Type B pancreatic cell (in vitro differentiated cells): ENCODE data around the gene MAP3K8. TPM values are rescaled to one million over a fixed set of nuclear protein-coding genes. Genes with fewer than 3 reads are reported as not detected.

ENCODE experiments used
- DNase-seq: peaks from one replicate; pipeline ENCODE4 v3.0.0; 2021; ENCODE audit warnings: mixed read lengths; ENCODE audit not compliant: unreplicated experiment; ENCODE audit errors: extremely low spot score
- H3K27ac Mint-ChIP-seq: 2 replicates; pipeline ENCODE4 v1.8.0; 2021; ENCODE audit warnings: mild to moderate bottlenecking, mixed read lengths
- H3K27me3 Mint-ChIP-seq: 2 replicates; pipeline ENCODE4 v1.8.0; 2021; ENCODE audit warnings: mixed read lengths
- H3K36me3 Mint-ChIP-seq: 2 replicates; pipeline ENCODE4 v1.8.0; 2021; ENCODE audit warnings: mixed read lengths
- H3K4me1 Mint-ChIP-seq: one replicate; pipeline ENCODE4 v1.8.0; 2021; ENCODE audit warnings: mixed read lengths; ENCODE audit not compliant: unreplicated experiment
- H3K4me3 Mint-ChIP-seq: 2 replicates; pipeline ENCODE4 v1.8.0; 2021; ENCODE audit warnings: mild to moderate bottlenecking, mixed read lengths
- H3K9me3 Mint-ChIP-seq: 2 replicates; pipeline ENCODE4 v1.8.0; 2021; ENCODE audit warnings: mixed read lengths
- total RNA-seq: library from RNA; stranded (reverse); gene quantifications from 2 replicates; pipeline ENCODE4 v1.2.1, GENCODE V29; 2021; ENCODE audit warnings: low replicate concordance
- TF ChIP-seq, protein P1 (sequence below): fragments of 200-600 bp; sonication (generic); conservative IDR thresholded peaks from 2 replicates; pipeline ENCODE4 v1.5.0; 2021; ENCODE audit warnings: antibody characterized with exemption, mild to moderate bottlenecking

Gene MAP3K8
- total RNA-seq, 1 donor from 2014 or later = 22.6 TPM

DNA sequence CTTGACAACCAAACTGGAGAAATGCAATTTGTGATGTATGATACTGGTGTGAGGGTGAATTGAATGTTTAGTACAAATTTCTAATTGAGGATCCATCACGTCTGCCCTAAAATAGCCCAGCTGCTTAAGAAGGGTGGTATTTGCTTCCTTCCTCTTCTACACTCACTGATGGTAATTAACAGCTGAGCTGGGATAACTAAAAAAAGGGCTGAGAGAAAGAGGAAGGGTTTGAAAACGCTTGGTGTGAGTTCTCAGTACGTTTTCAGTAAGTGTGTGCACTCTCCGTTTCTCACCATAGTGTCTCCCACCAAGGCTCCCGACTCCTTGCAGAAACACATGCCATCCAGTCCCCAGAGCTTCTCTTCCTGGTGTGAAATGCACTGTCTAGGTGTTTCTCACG is 54.3 kb downstream of the MAP3K8 start:
- H3K4me1 Mint-ChIP-seq = peaks cover 5% of the 10 kb centered on the region
- no peak overlapping the region for H3K4me3 Mint-ChIP-seq
- H3K9me3 Mint-ChIP-seq = no peaks in the 10 kb centered on the region
- TF ChIP-seq, protein P1, sequence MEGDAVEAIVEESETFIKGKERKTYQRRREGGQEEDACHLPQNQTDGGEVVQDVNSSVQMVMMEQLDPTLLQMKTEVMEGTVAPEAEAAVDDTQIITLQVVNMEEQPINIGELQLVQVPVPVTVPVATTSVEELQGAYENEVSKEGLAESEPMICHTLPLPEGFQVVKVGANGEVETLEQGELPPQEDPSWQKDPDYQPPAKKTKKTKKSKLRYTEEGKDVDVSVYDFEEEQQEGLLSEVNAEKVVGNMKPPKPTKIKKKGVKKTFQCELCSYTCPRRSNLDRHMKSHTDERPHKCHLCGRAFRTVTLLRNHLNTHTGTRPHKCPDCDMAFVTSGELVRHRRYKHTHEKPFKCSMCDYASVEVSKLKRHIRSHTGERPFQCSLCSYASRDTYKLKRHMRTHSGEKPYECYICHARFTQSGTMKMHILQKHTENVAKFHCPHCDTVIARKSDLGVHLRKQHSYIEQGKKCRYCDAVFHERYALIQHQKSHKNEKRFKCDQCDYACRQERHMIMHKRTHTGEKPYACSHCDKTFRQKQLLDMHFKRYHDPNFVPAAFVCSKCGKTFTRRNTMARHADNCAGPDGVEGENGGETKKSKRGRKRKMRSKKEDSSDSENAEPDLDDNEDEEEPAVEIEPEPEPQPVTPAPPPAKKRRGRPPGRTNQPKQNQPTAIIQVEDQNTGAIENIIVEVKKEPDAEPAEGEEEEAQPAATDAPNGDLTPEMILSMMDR = no peak
- no peak for DNase-seq
- H3K27ac Mint-ChIP-seq = no peak overlapping the region
- H3K36me3 Mint-ChIP-seq = no peaks in the 10 kb centered on the region
- no peaks in the 10 kb centered on the region for H3K27me3 Mint-ChIP-seq

DNA sequence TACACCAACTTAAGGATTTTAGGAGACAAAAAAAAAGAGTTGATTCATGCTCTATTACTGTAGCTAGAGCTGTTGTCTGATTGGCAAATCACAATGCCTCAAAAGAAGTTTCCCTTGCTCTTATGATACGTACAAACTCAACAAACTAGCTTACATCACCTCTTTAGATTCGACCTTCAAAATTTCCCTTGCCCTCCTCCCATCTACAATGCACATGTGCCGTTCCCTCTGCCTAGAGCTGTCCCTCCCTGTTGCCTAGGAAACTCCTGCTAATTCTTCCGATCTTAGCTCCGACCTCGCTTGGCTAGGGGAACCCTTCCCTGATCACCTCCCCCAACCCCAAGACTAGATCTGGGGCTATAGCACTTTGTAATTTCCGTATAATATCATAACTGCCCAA is 55.4 kb downstream of the MAP3K8 start:
- no peaks in the 10 kb centered on the region for H3K36me3 Mint-ChIP-seq
- H3K4me3 Mint-ChIP-seq = no peak overlapping the region
- TF ChIP-seq, protein P1 = no peak
- no peak overlapping the region for H3K27ac Mint-ChIP-seq
- H3K4me1 Mint-ChIP-seq = peaks cover 10% of the 10 kb centered on the region
- no peaks in the 10 kb centered on the region for H3K27me3 Mint-ChIP-seq
- H3K9me3 Mint-ChIP-seq = no peaks in the 10 kb centered on the region
- DNase-seq = no peak

DNA sequence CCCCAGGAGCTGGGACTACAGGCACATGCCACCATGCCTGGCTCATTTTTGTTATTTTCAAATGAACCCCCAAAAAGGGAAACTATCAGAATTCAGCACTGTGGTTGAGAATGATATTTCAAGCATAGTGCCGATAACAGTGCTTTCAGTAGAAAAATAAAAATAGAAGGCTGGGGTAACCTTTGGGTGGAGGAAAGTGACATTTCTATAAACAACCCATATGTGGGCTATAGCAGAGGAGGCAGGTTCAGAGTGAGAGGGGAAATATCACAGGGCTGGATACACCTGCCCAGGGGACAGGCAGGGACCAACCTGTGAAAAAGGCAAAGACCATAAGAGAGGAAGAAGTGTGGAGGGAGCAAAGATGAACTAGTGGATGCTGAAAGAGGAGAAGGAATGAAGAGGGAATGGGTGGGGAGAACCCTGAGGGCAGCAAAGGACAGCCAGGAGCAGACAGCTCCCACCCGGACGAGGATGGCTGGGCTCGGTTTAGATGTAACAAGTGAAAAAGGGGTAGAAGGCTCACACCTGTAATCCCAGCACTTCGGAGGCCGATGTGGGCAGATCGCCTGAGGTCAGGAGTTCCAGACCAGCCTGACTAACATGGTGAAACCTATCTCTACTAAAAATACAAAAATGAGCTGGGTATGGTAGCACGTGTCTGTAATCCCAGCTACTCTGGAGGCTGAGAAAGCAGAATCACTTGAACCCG is 56.5 kb downstream of the MAP3K8 start:
- no peaks in the 10 kb centered on the region for H3K27me3 Mint-ChIP-seq
- no peak overlapping the region for H3K27ac Mint-ChIP-seq
- no peak overlapping the region for H3K4me3 Mint-ChIP-seq
- TF ChIP-seq, protein P1 = no peak
- DNase-seq = no peak
- H3K9me3 Mint-ChIP-seq = no peaks in the 10 kb centered on the region
- peaks cover 10% of the 10 kb centered on the region for H3K4me1 Mint-ChIP-seq
- H3K36me3 Mint-ChIP-seq = no peaks in the 10 kb centered on the region

DNA sequence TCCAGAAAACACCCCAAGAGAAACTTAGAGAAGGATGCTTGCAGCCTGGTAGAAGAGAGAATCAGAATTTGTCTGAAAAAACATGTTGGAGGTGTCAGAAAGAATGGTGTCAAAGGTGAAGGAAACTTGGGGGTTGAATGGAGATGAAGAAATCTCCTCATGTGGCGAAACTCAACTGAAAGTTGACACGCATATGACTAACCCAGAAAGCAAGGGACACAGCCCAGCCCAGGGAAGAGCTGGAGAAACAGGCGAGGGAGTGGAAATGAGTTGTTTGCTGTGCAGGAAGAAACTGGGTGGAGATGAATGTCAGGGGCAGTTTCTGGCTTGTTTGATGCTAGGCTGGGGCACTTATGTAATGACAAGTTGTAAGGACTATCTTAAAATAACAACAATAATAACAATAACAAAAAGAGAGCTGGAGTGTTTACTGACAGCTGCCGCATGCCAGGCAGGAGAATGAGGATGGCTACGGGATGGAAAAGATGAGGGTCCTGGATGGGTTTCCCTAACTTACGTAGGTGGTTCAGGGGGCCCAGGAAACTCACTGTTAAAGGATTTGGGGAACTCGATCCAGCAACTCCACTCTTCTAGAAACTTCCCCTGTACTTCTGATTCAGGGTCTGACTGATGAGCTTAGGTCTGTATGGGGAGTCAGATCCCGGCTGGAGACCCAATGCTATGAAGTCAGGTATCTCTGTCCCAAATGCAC is 57.4 kb downstream of the MAP3K8 start:
- DNase-seq = no peak
- TF ChIP-seq, protein P1 = no peak
- Mint-ChIP-seq H3K27me3 (no peaks in the 10 kb centered on the region), H3K4me3 (no peak overlapping the region), H3K36me3 (no peaks in the 10 kb centered on the region), H3K4me1 (peaks cover 10% of the 10 kb centered on the region), H3K9me3 (no peaks in the 10 kb centered on the region), H3K27ac (peak overlapping the region; percentile 2)

DNA sequence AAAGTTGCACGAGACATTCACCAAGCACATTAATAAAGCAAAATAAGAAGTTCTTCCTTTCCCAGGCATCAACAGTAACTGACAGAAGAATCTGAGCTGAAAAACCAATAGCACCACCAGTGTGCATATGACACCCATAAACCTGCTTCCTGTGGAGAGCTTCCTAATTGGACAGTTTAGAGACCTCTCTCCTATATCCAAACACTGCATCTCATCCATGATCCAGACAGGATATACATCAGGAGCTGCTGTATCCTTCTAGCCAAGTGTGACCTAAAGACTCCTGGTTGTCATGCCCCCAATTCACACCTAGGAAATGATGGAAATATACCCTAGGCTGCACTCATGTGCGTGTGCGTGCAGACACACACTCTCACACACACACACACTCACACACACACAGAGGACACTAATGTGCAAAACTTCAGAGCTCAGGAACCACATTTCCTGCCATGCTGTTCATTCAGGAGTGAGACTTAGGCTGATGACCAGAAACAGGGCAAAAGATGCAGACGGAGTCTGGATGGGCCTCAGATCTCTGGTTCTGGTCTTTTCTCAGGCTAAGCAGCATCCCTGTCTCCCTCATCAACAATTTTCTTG is 58.0 kb downstream of the MAP3K8 start:
- Mint-ChIP-seq H3K4me1 (peaks cover 10% of the 10 kb centered on the region), H3K9me3 (no peaks in the 10 kb centered on the region), H3K36me3 (no peaks in the 10 kb centered on the region), H3K4me3 (no peak overlapping the region), H3K27me3 (no peaks in the 10 kb centered on the region), H3K27ac (no peak overlapping the region)
- TF ChIP-seq, protein P1 = no peak
- no peak for DNase-seq
